Naive thymus-derived CD4-positive, alpha-beta T cell (primary cell): ENCODE results near the gene CTXND1. TPM values are rescaled to one million over a fixed set of nuclear protein-coding genes. Genes with fewer than 3 reads are reported as not detected.

Source experiments
- ATAC-seq: fragments of 150-1000 bp; cut with Tn5 transposase; 2 replicates; pipeline ENCODE4 v1.10.0; 2021; ENCODE audit warnings: mild to moderate bottlenecking, moderate library complexity
- CTCF ChIA-PET: fragments of 350-600 bp; sonication (Branson Sonifier 250); formaldehyde crosslinking; loops from one replicate; lab custom pipeline; 2021; ENCODE audit warnings: antibody characterized with exemption; lab: Charles Lee
- POLR2A ChIA-PET: fragments of 350-600 bp; sonication (Branson Sonifier 250); formaldehyde crosslinking; loops from one replicate; lab custom pipeline; 2021; ENCODE audit warnings: antibody characterized with exemption, inconsistent platforms; lab: Charles Lee
- DNase-seq, 9 donors: peaks; one replicate each; pipeline versions ENCODE4 v3.0.0 to v3.0.0-alpha.2; 2020 to 2022; ENCODE audit warnings: mixed read lengths in 1 of 9
- H3K27ac ChIP-seq: one replicate; pipeline ENCODE4 v1.7.0; 2013; ENCODE audit warnings: mild to moderate bottlenecking, low read depth, low read length, moderate library complexity
- H3K27me3 ChIP-seq, 2 donors: one replicate each; pipeline ENCODE4 v1.7.0; 2013; ENCODE audit warnings: low read length in 2 of 2, mild to moderate bottlenecking in 2 of 2, moderate library complexity in 2 of 2; ENCODE audit not compliant: control insufficient read depth in 2 of 2, insufficient read depth in 2 of 2
- H3K36me3 ChIP-seq, 3 experiments: 1 replicate in 2 of 3; 2 replicates in 1 of 3; pipeline ENCODE4 v1.7.0; 2013; ENCODE audit warnings: low read length in 3 of 3, mild to moderate bottlenecking in 3 of 3, moderate library complexity in 1 of 3; ENCODE audit not compliant: insufficient read depth in 3 of 3, control insufficient read depth in 2 of 3
- H3K4me1 ChIP-seq, 2 donors: one replicate each; pipeline ENCODE4 v1.7.0; 2013; ENCODE audit warnings: low read length in 2 of 2, mild to moderate bottlenecking in 2 of 2, moderate library complexity in 1 of 2; ENCODE audit not compliant: control insufficient read depth in 2 of 2, insufficient read depth in 2 of 2
- H3K4me3 ChIP-seq: 2 replicates; pipeline ENCODE4 v1.7.0; 2013; ENCODE audit warnings: mild to moderate bottlenecking, low read length
- H3K9me3 ChIP-seq, 3 experiments: 1 replicate in 2 of 3; 2 replicates in 1 of 3; pipeline ENCODE4 v1.7.0; 2013; ENCODE audit warnings: low read length in 3 of 3; ENCODE audit not compliant: control insufficient read depth in 2 of 3
- H3K27ac Mint-ChIP-seq, 9 donors: one replicate each; pipeline ENCODE4 v1.8.0; 2020 to 2022; ENCODE audit warnings: mixed read lengths in 9 of 9, mild to moderate bottlenecking in 8 of 9, moderate library complexity in 5 of 9, inconsistent platforms in 2 of 9
- H3K27me3 Mint-ChIP-seq, 5 donors: one replicate each; pipeline ENCODE4 v1.8.0; 2021 to 2022; ENCODE audit warnings: mixed read lengths in 5 of 5, mild to moderate bottlenecking in 1 of 5
- H3K36me3 Mint-ChIP-seq, 5 donors: one replicate each; pipeline ENCODE4 v1.8.0; 2020 to 2022; ENCODE audit warnings: mixed read lengths in 5 of 5, mild to moderate bottlenecking in 3 of 5, inconsistent platforms in 1 of 5
- H3K4me1 Mint-ChIP-seq, 7 donors: one replicate each; pipeline ENCODE4 v1.8.0; 2020 to 2022; ENCODE audit warnings: mixed read lengths in 7 of 7, mild to moderate bottlenecking in 3 of 7, inconsistent platforms in 1 of 7
- H3K4me3 Mint-ChIP-seq, 10 donors: one replicate each; pipeline ENCODE4 v1.8.0; 2020 to 2022; ENCODE audit warnings: mild to moderate bottlenecking in 10 of 10, mixed read lengths in 10 of 10, moderate library complexity in 6 of 10, inconsistent platforms in 2 of 10
- H3K9me3 Mint-ChIP-seq, 11 donors: one replicate each; pipeline ENCODE4 v1.8.0; 2020 to 2022; ENCODE audit warnings: mixed read lengths in 11 of 11, mild to moderate bottlenecking in 4 of 11, inconsistent platforms in 1 of 11, moderate library complexity in 1 of 11
- intact Hi-C, 2 donors: fragments of 100-400 bp; cut with micrococcal nuclease; formaldehyde crosslinking; loops; one replicate each; pipeline ENCODE4 v1.15.1; 2023
- polyA plus RNA-seq, 2 donors: library from polyadenylated mRNA; unstranded; fragments of 300-500 nt; fragmentation: Illumina TruSeq; gene quantifications; one replicate each; pipeline ENCODE4 v1.2.3, GENCODE V29; 2021
- total RNA-seq, 6 experiments: library from RNA in 5 of 6; stranded (reverse) in 5 of 6; gene quantifications; 1 replicate in 5 of 6; 2 replicates in 1 of 6; pipeline ENCODE4 v1.2.3 and lab custom pipeline; 2021 to 2026

CTXND1 gene
- total and polyA plus RNA-seq, 7 experiments from 2014 or later: not detected

GRCh38 chr15:80168421-80168820 is 83.6 kb downstream of the CTXND1 start:
- no peak for DNase-seq
- Histone ChIP-seq H3K9me3 (no peaks in the 10 kb centered on the region), H3K4me1 (no peaks in the 10 kb centered on the region), H3K36me3 (no peaks in the 10 kb centered on the region), H3K27ac (no peak overlapping the region), H3K27me3 (no peaks in the 10 kb centered on the region), H3K4me3 (no peak overlapping the region)
- H3K9me3 Mint-ChIP-seq: no peaks in the 10 kb centered on the region
- ChIA-PET POLR2A (interaction anchor here (0.6 kb wide), 1 partner anchor 1295 kb away, joined by 3 read pairs; no protein-coding TSS in a partner anchor), CTCF (no interaction called here)
- no peak for ATAC-seq
- H3K27me3 Mint-ChIP-seq: no peaks in the 10 kb centered on the region
- peaks cover 0 to 19% (median 18%) of the 10 kb centered on the region in 5 donors for H3K36me3 Mint-ChIP-seq
- H3K4me3 Mint-ChIP-seq: no peak overlapping the region
- intact Hi-C loops: no loop called here
- H3K4me1 Mint-ChIP-seq: no peaks in the 10 kb centered on the region
- H3K27ac Mint-ChIP-seq: no peak overlapping the region

DNA sequence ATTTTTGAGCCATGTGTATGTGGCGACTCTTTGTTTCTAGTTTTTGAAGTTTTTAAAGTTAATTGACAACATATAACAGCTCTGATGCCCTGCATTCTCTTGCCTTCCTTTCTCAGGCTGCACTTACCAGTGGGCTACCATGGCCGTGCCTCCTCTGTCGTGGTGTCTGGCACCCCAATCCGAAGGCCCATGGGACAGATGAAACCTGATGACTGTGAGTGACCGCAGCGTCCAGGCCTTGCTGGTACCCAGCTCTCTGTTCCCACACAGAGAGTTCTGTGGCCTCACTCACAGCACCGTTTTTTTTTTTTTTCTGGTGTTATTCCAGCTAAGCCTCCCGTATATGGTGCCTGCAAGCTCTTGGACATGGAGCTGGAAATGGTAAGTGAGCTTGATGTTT is 84.1 kb downstream of the CTXND1 start:
- no peak overlapping the region for H3K27ac ChIP-seq
- H3K36me3 Mint-ChIP-seq: peaks cover 0 to 23% (median 19%) of the 10 kb centered on the region in 5 donors

DNA sequence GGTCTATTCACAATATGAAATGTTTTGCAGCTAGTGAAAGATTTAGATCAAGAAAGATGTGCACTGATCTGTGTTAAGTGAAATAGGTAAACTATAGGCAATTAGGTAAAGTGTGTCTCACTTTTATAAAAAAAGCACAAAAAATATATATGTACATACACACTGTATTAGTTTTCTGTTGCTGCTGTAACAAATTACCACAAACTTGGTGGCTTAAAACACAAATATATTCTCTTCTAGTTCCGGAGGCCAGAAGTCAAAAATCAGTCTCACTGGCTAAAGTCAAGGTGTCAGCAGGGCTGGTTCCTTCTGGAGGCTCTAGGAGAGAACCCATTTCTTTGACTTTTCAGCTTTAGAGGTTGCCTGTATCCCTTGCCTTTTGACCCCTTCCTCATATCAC is 88.1 kb downstream of the CTXND1 start:
- peaks cover 8 to 24% (median 10%) of the 10 kb centered on the region in 7 donors for H3K4me1 Mint-ChIP-seq
- Histone ChIP-seq H3K9me3 (no peaks in the 10 kb centered on the region), H3K27ac (no peak overlapping the region), H3K36me3 (peaks cover 0 to 16% (median 0%) of the 10 kb centered on the region in 3 experiments), H3K4me3 (no peak overlapping the region), H3K4me1 (peaks cover 0 to 3% of the 10 kb centered on the region in 2 donors), H3K27me3 (no peaks in the 10 kb centered on the region)
- peaks cover 0 to 51% (median 20%) of the 10 kb centered on the region in 5 donors for H3K36me3 Mint-ChIP-seq
- ChIA-PET POLR2A (no interaction called here), CTCF (no interaction called here)
- no peaks in the 10 kb centered on the region for H3K9me3 Mint-ChIP-seq
- ATAC-seq (no peak), DNase-seq (no peak)
- no peak overlapping the region for H3K27ac Mint-ChIP-seq
- H3K27me3 Mint-ChIP-seq: no peaks in the 10 kb centered on the region
- intact Hi-C loops: no loop called here
- no peak overlapping the region for H3K4me3 Mint-ChIP-seq

More for the DNA sequence above, 84.1 kb downstream of the CTXND1 start:
- intact Hi-C loops: no loop called here
- H3K27ac Mint-ChIP-seq: no peak overlapping the region
- Histone ChIP-seq H3K4me3 (no peak overlapping the region), H3K27me3 (no peaks in the 10 kb centered on the region), H3K36me3 (peaks cover 0 to under 1% (median 0%) of the 10 kb centered on the region in 3 experiments), H3K4me1 (no peaks in the 10 kb centered on the region), H3K9me3 (no peaks in the 10 kb centered on the region)
- no peaks in the 10 kb centered on the region for H3K27me3 Mint-ChIP-seq
- CTCF ChIA-PET: no interaction called here
- ATAC-seq (no peak), DNase-seq (no peak)
- H3K4me3 Mint-ChIP-seq: no peak overlapping the region
- POLR2A ChIA-PET: no interaction called here
- H3K9me3 Mint-ChIP-seq: no peaks in the 10 kb centered on the region
- peaks cover 0 to under 1% (median 0%) of the 10 kb centered on the region in 7 donors for H3K4me1 Mint-ChIP-seq

DNA sequence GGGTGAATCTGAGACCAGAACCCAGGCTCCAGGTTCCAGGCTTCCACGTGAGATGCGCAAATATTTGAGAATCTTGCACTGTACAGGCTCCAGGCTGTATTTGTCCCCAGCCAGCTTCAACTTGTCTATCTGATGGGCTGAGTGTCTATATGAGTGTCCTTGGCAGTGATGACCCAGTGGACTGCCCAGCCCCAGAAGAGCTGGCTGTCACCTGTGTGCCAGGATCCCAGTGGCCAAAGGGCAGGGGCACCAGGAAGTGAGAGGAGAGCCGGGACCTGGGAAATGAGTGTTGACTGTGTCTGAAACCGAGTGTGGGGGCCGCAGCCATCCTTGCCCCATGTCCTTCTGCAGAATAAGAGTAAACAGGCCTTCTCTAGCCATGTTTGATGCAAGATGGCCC is 88.8 kb downstream of the CTXND1 start:
- no peaks in the 10 kb centered on the region for H3K27me3 ChIP-seq
- DNase-seq (no peak), ATAC-seq (no peak)
- peaks cover 0 to 16% (median 0%) of the 10 kb centered on the region in 3 experiments for H3K36me3 ChIP-seq
- no peak overlapping the region for H3K27ac ChIP-seq
- ChIA-PET POLR2A (no interaction called here), CTCF (no interaction called here)
- Mint-ChIP-seq H3K4me3 (no peak overlapping the region), H3K36me3 (peaks cover 0 to 49% (median 16%) of the 10 kb centered on the region in 5 donors), H3K27ac (no peak overlapping the region), H3K27me3 (no peaks in the 10 kb centered on the region), H3K9me3 (no peaks in the 10 kb centered on the region), H3K4me1 (peaks cover 8 to 28% (median 10%) of the 10 kb centered on the region in 7 donors)
- H3K4me1 ChIP-seq: peaks cover 0 to 3% of the 10 kb centered on the region in 2 donors
- no peaks in the 10 kb centered on the region for H3K9me3 ChIP-seq
- intact Hi-C loops: no loop called here
- H3K4me3 ChIP-seq: no peak overlapping the region

DNA sequence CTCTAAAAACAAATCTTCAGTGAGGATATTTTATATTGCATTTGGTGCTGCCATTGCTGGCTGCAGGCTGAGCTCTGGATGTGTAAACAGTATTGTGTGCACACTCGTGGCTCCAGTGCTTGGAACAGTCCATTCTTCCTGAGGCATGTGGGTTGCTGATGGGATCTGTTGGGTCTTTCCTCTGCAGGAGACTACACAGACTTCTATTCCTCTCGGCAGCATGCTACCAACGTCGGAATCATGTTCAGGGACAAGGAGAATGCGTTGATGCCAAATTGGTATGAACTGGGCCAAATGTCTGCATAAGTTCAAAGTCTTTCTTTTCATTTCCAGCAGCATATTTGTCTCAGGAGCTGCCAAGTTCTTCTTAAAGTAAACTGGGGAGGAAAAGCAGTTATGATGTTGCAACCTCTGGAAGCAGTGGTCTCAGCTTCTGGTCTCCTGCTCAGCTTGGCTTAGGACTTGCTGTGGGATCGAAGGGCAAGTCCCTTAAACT is 89.9 kb downstream of the CTXND1 start:
- Mint-ChIP-seq H3K4me1 (peaks cover 8 to 29% (median 10%) of the 10 kb centered on the region in 7 donors), H3K27me3 (no peaks in the 10 kb centered on the region), H3K27ac (no peak overlapping the region), H3K9me3 (no peaks in the 10 kb centered on the region), H3K4me3 (no peak overlapping the region), H3K36me3 (peaks cover 0 to 49% (median 16%) of the 10 kb centered on the region in 5 donors)
- POLR2A ChIA-PET: no interaction called here
- Histone ChIP-seq H3K27me3 (no peaks in the 10 kb centered on the region), H3K4me3 (no peak overlapping the region), H3K4me1 (peaks cover 0 to 3% of the 10 kb centered on the region in 2 donors), H3K36me3 (peaks cover 0 to 16% (median 0%) of the 10 kb centered on the region in 3 experiments), H3K9me3 (no peaks in the 10 kb centered on the region), H3K27ac (no peak overlapping the region)
- CTCF ChIA-PET: no interaction called here
- intact Hi-C loops: no loop called here
- DNase-seq (no peak), ATAC-seq (no peak)

- Histone ChIP-seq H3K36me3 (peaks cover 0 to 16% (median 0%) of the 10 kb centered on the region in 3 experiments), H3K27me3 (no peaks in the 10 kb centered on the region), H3K4me3 (no peak overlapping the region), H3K9me3 (no peaks in the 10 kb centered on the region), H3K4me1 (peaks cover 0 to 3% of the 10 kb centered on the region in 2 donors), H3K27ac (no peak overlapping the region)
- peak overlapping the region in 2 of 9 donors; percentile 43 to 91 for H3K27ac Mint-ChIP-seq
- H3K36me3 Mint-ChIP-seq: peaks cover 0 to 49% (median 16%) of the 10 kb centered on the region in 5 donors
- DNase-seq (no peak), ATAC-seq (no peak)
- no peaks in the 10 kb centered on the region for H3K9me3 Mint-ChIP-seq
- H3K27me3 Mint-ChIP-seq: no peaks in the 10 kb centered on the region
- peaks cover 8 to 29% (median 10%) of the 10 kb centered on the region in 7 donors for H3K4me1 Mint-ChIP-seq
- H3K4me3 Mint-ChIP-seq: peak overlapping the region in 1 of 10 donors; percentile 73
- POLR2A ChIA-PET: interaction anchor here (0.9 kb wide), 1 partner anchor 239 kb away, joined by 4 read pairs; no protein-coding TSS in a partner anchor
- CTCF ChIA-PET: interaction anchor here (1.2 kb wide), 1 partner anchor 781 kb away, joined by 3 read pairs; no protein-coding TSS in a partner anchor
- intact Hi-C loops: no loop called here
Measured at GRCh38 chr15:80161468-80162016, 90.5 kb downstream of the CTXND1 start.
